Keratinocyte (primary cell): ENCODE results near the gene HK2. TPM values are rescaled to one million over a fixed set of nuclear protein-coding genes. Genes with fewer than 3 reads are reported as not detected.

ENCODE experiments used
- DNase-seq: peaks from one replicate; pipeline ENCODE4 v3.0.0-alpha.2; 2011; ENCODE audit warnings: low read depth, missing footprints, low spot score
- FAIRE-seq: peaks from 2 replicates; lab custom pipeline; 2011; peaks lifted over from hg19 to GRCh38; lab: Jason Lieb, UNC
- H2AFZ ChIP-seq: 2 replicates; pipeline ENCODE4 v1.6.0; 2012; ENCODE audit warnings: low read length, control low read depth, inconsistent platforms; ENCODE audit not compliant: control insufficient read depth
- H3K27ac ChIP-seq: 2 replicates; pipeline ENCODE4 v1.5.1; 2011; ENCODE audit warnings: low read length; ENCODE audit not compliant: control insufficient read depth, insufficient read depth
- H3K27me3 ChIP-seq: 3 replicates; pipeline ENCODE4 v1.6.0; 2011; ENCODE audit warnings: low read length; ENCODE audit not compliant: control insufficient read depth, insufficient read depth; ENCODE audit errors: extremely low read depth
- H3K36me3 ChIP-seq, 2 experiments: 2 replicates in 1 of 2; 3 replicates in 1 of 2; pipeline ENCODE4 v1.5.1; 2011; ENCODE audit warnings: low read length in 2 of 2, mild to moderate bottlenecking in 1 of 2; ENCODE audit not compliant: control insufficient read depth in 2 of 2, insufficient read depth in 2 of 2; ENCODE audit errors: extremely low read depth in 1 of 2
- H3K4me1 ChIP-seq: 3 replicates; pipeline ENCODE4 v1.5.1; 2011; ENCODE audit warnings: low read length; ENCODE audit not compliant: control insufficient read depth, insufficient read depth; ENCODE audit errors: extremely low read depth
- H3K4me2 ChIP-seq: 3 replicates; pipeline ENCODE4 v1.6.0; 2011; ENCODE audit warnings: low read depth, low read length; ENCODE audit not compliant: control insufficient read depth, insufficient read depth; ENCODE audit errors: extremely low read depth
- H3K4me3 ChIP-seq, 3 experiments: fragments of 200-600 bp in 1 of 3; sonication (generic) in 1 of 3; 2 replicates in 2 of 3; 3 replicates in 1 of 3; pipeline ENCODE4 v1.5.1; 2011 to 2016; ENCODE audit warnings: low read length in 3 of 3, mild to moderate bottlenecking in 3 of 3, control low read depth in 2 of 3, inconsistent platforms in 1 of 3, low read depth in 1 of 3, mixed read lengths in 1 of 3, mixed run types in 1 of 3, moderate library complexity in 1 of 3; ENCODE audit not compliant: control insufficient read depth in 2 of 3, insufficient read depth in 2 of 3; ENCODE audit errors: extremely low read depth in 1 of 3
- H3K79me2 ChIP-seq: 2 replicates; pipeline ENCODE4 v1.6.0; 2012; ENCODE audit warnings: low read length; ENCODE audit not compliant: control insufficient read depth, insufficient read depth
- H3K9ac ChIP-seq: 3 replicates; pipeline ENCODE4 v1.6.0; 2011; ENCODE audit warnings: low read length; ENCODE audit not compliant: control insufficient read depth, insufficient read depth; ENCODE audit errors: extremely low read depth
- H3K9me1 ChIP-seq: 3 replicates; pipeline ENCODE4 v1.6.0; 2011; ENCODE audit warnings: low read length; ENCODE audit not compliant: control insufficient read depth, insufficient read depth; ENCODE audit errors: extremely low read depth
- H3K9me3 ChIP-seq: 2 replicates; pipeline ENCODE4 v1.5.1; 2012; ENCODE audit warnings: low read depth, low read length; ENCODE audit not compliant: control insufficient read depth
- H4K20me1 ChIP-seq: 3 replicates; pipeline ENCODE4 v1.6.0; 2011; ENCODE audit warnings: low read length; ENCODE audit not compliant: control insufficient read depth, insufficient read depth; ENCODE audit errors: extremely low read depth
- EZH2 ChIP-seq: IDR thresholded peaks from one replicate; pipeline ENCODE4 v1.6.1; 2012; ENCODE audit warnings: inconsistent platforms, mild to moderate bottlenecking, low read length, moderate library complexity
- dilution Hi-C: fragments of 300-500 bp; cut with MboI; formaldehyde crosslinking; loops from one replicate; pipeline ENCODE4 v1.7.0; 2020; ENCODE audit warnings: low sequenced_read_pairs; ENCODE audit not compliant: extremely low pct_ligation_motif_present
- polyA minus RNA-seq, 3 experiments: library from RNA; depleted of rRNA, polyadenylated mRNA; stranded (reverse); fragments of >200 nt; gene quantifications; 1 replicate in 1 of 3; 2 replicates in 1 of 3; 3 replicates in 1 of 3; pipeline ENCODE4 v1.2.3, GENCODE V29; 2011
- polyA plus RNA-seq, 5 experiments: library from polyadenylated mRNA; depleted of rRNA in 3 of 5; stranded (reverse) in 3 of 5; stranded (forward) in 1 of 5; unstranded in 1 of 5; fragments of >200 nt; gene quantifications; 1 replicate in 1 of 5; 2 replicates in 3 of 5; 3 replicates in 1 of 5; pipeline versions ENCODE4 v1.2.1 to v1.2.3, GENCODE V29; 2011 to 2012; ENCODE audit warnings: missing spikeins in 2 of 5, low read depth in 1 of 5, low replicate concordance in 1 of 5
- TF ChIP-seq, protein P1 (sequence below), 3 experiments: IDR thresholded peaks in 1 of 3; conservative IDR thresholded peaks in 1 of 3; optimal IDR thresholded peaks in 1 of 3; 2 replicates in 2 of 3; 3 replicates in 1 of 3; pipeline versions ENCODE3 to v1.5.1; 2011; ENCODE audit warnings: low read length in 3 of 3, mild to moderate bottlenecking in 3 of 3, moderate library complexity in 2 of 3, control low read depth in 1 of 3, inconsistent platforms in 1 of 3; ENCODE audit not compliant: insufficient read depth in 2 of 3; ENCODE audit errors: extremely low read depth in 1 of 3

The HK2 gene
- polyA plus RNA-seq (20.3 to 27.1 TPM (median 23.2 TPM) in 3 replicates), polyA minus RNA-seq (27.5 to 58.4 TPM (median 58.2 TPM) in 3 replicates)
- polyA plus RNA-seq (2011; ENCODE audit: low read depth): 56.1 TPM
- polyA plus RNA-seq (2011; cell fraction: cytosol; rRNA removed): 13.8 and 15.1 TPM in 2 replicates
- 29.1 and 39.4 TPM in 2 replicates for polyA plus RNA-seq (2011; cell fraction: nucleus; rRNA removed)
- 21.7 and 83.6 TPM in 2 replicates for polyA plus RNA-seq (2012; ENCODE audit: low replicate concordance)
- polyA minus RNA-seq (2011; cell fraction: cytosol; rRNA and poly(A)+ RNA removed): 28.2 TPM
- 38.4 and 46.2 TPM in 2 replicates for polyA minus RNA-seq (2011; cell fraction: nucleus; rRNA and poly(A)+ RNA removed)

DNA sequence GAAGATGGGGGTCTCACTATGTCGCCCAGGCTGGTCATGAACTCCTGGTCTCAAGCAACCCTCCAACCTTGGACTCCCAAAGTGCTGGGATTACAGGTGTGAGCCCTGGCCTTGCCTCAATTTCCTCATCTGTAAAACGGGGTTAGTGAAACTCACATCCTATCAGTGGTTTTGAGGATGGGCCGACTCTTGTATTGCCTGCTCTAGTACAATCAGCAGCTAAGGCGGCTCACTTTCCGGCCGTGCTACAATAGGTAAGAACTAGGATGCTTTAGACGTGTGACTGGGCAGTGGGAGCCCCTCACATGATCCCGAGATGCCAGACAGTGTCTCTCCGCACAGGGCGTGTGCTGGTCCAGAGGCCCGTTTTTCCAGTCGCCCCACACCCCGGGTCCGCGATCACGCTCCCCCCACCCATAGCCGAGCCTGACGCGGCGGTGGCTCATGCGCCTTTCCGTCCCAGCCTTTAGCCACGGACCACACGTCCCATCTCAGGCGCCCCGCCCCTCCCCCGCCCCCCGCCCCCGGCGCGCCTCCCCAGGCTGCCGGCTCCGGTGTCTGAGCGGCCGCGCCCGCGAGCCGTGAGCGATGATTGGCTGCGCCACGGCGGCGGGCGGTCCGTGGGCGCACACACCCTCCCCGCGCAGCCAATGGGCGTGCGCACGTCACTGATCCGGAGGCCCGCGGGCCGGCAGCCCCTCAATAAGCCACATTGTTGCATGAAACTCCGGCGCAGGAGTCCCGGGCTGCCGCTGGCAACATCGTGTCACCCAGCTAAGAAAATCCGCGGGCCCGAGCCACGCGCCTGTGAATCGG lies at the start of gene HK2:
Gene HK2, plus strand, starts transcription at position 710 of the 816 bp plus-strand sequence. CDS start 454 bp downstream, outside the sequence.
- Histone ChIP-seq H3K9me3 (no peaks in the 10 kb centered on the region), H3K9me1 (no peaks in the 10 kb centered on the region), H3K4me3 (peak within 1 kb of the TSS; percentile 75 to 81 (median 79)), H3K36me3 (peaks cover 1 to 4% of the 10 kb centered on the region in 2 experiments), H3K79me2 (peaks cover 38% of the 10 kb centered on the region), H3K9ac (peak within 1 kb of the TSS; percentile 90), H3K27me3 (no peaks in the 10 kb centered on the region), H2AFZ (peak within 1 kb of the TSS; percentile 81), H3K4me2 (peak within 1 kb of the TSS; percentile 50), H4K20me1 (peaks cover 7% of the 10 kb centered on the region), H3K27ac (peak within 1 kb of the TSS; percentile 86), H3K4me1 (peaks cover 20% of the 10 kb centered on the region)
- DNase-seq (no peak), FAIRE-seq (no peak)
- dilution Hi-C loops: no loop called here
- no peak for TF ChIP-seq EZH2
- TF ChIP-seq, protein P1, sequence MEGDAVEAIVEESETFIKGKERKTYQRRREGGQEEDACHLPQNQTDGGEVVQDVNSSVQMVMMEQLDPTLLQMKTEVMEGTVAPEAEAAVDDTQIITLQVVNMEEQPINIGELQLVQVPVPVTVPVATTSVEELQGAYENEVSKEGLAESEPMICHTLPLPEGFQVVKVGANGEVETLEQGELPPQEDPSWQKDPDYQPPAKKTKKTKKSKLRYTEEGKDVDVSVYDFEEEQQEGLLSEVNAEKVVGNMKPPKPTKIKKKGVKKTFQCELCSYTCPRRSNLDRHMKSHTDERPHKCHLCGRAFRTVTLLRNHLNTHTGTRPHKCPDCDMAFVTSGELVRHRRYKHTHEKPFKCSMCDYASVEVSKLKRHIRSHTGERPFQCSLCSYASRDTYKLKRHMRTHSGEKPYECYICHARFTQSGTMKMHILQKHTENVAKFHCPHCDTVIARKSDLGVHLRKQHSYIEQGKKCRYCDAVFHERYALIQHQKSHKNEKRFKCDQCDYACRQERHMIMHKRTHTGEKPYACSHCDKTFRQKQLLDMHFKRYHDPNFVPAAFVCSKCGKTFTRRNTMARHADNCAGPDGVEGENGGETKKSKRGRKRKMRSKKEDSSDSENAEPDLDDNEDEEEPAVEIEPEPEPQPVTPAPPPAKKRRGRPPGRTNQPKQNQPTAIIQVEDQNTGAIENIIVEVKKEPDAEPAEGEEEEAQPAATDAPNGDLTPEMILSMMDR (optimal IDR thresholded peaks at IDR 0.05 in 1 of 3, IDR thresholded peaks at IDR 0.05 in 1 of 3, conservative IDR thresholded peaks at IDR 0.05 in 1 of 3; ENCODE audit: extremely low read depth in 1 of 3, insufficient read depth in 2 of 3, low read length in 3 of 3): no peak

GRCh38 chr2:74789271-74789670 lies 44.7 kb upstream of the HK2 start:
- no peaks in the 10 kb centered on the region for H4K20me1 ChIP-seq
- H3K27me3 ChIP-seq: no peaks in the 10 kb centered on the region
- TF ChIP-seq EZH2: no peak
- TF ChIP-seq, protein P1 (optimal IDR thresholded peaks at IDR 0.05 in 1 of 3, IDR thresholded peaks at IDR 0.05 in 1 of 3, conservative IDR thresholded peaks at IDR 0.05 in 1 of 3; ENCODE audit: extremely low read depth in 1 of 3, insufficient read depth in 2 of 3, low read length in 3 of 3): no peak
- H2AFZ ChIP-seq: no peak overlapping the region
- no peaks in the 10 kb centered on the region for H3K9me3 ChIP-seq
- FAIRE-seq (no peak), DNase-seq (no peak)
- H3K9ac ChIP-seq: no peak overlapping the region
- H3K27ac ChIP-seq: no peak overlapping the region
- H3K4me1 ChIP-seq: no peaks in the 10 kb centered on the region
- no peak overlapping the region for H3K4me2 ChIP-seq
- dilution Hi-C loops: no loop called here
- no peaks in the 10 kb centered on the region for H3K79me2 ChIP-seq
- H3K9me1 ChIP-seq: no peaks in the 10 kb centered on the region
- no peak overlapping the region for H3K4me3 ChIP-seq
- no peaks in the 10 kb centered on the region for H3K36me3 ChIP-seq
